Upper lobe of left lung (tissue), 4 donors: Measurements from ENCODE around the gene NRXN2.

Experiments
- EP300 ChIP-seq, 4 donors: sonication (generic); formaldehyde crosslinking; IDR thresholded peaks; one replicate each; pipeline ENCODE4 v1.5.1; 2017; ENCODE audit warnings: antibody characterized with exemption in 4 of 4, control low read depth in 2 of 4
- POLR2A ChIP-seq, 4 donors: fragments of 450-650 bp; IDR thresholded peaks; one replicate each; pipeline ENCODE4 v1.5.1; 2016 to 2017; ENCODE audit warnings: antibody characterized with exemption in 4 of 4, mild to moderate bottlenecking in 2 of 4
- POLR2AphosphoS5 ChIP-seq, 2 donors: sonication (generic); formaldehyde crosslinking; IDR thresholded peaks; one replicate each; pipeline ENCODE4 v1.5.1; 2017; ENCODE audit warnings: antibody characterized with exemption in 2 of 2
- TF ChIP-seq, protein P1 (sequence below), 6 experiments: fragments of 450-650 bp in 4 of 6; fragments of 200-600 bp in 2 of 6; sonication (generic) in 2 of 6; IDR thresholded peaks; one replicate each; pipeline ENCODE4 v1.5.1; 2016 to 2019; ENCODE audit warnings: antibody characterized with exemption in 6 of 6

DNA sequence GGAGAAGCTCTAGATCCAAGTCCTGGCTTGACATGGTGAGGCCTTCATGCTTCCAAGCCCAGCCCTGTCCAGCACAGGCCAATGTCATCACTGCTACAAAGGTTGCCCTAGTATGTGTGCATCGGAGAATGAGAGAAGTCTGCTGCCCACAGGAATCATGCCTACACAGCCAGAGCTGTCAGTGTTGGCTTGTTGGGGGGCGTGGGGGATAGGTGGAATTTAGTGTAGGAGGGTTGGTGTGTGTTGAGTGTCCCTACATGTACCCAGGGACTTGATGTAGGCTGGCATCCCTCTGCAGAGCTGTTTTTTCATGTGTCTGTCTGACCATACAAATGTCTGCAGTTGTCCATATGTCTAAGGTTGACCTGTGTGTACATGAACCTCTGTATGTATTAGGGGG, 94.4 kb downstream of the NRXN2 start:
- no peak for TF ChIP-seq EP300 (IDR thresholded peaks at IDR 0.05)
- TF ChIP-seq, protein P1, sequence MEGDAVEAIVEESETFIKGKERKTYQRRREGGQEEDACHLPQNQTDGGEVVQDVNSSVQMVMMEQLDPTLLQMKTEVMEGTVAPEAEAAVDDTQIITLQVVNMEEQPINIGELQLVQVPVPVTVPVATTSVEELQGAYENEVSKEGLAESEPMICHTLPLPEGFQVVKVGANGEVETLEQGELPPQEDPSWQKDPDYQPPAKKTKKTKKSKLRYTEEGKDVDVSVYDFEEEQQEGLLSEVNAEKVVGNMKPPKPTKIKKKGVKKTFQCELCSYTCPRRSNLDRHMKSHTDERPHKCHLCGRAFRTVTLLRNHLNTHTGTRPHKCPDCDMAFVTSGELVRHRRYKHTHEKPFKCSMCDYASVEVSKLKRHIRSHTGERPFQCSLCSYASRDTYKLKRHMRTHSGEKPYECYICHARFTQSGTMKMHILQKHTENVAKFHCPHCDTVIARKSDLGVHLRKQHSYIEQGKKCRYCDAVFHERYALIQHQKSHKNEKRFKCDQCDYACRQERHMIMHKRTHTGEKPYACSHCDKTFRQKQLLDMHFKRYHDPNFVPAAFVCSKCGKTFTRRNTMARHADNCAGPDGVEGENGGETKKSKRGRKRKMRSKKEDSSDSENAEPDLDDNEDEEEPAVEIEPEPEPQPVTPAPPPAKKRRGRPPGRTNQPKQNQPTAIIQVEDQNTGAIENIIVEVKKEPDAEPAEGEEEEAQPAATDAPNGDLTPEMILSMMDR (IDR thresholded peaks at IDR 0.05): no peak
- no peak for TF ChIP-seq POLR2AphosphoS5 (IDR thresholded peaks at IDR 0.05)
- no peak for TF ChIP-seq POLR2A (IDR thresholded peaks at IDR 0.05)
